Activated T-cell treated with anti-CD3 and anti-CD28 coated beads for 24 hours (primary cell): ENCODE data around the gene LAMTOR5.
"Not testable (repeated sequence)": the region's sequence is repeated elsewhere in the genome, so short reads cannot be mapped to it uniquely, and the experiment has no call there.

Experiments used
- DNase-seq: peaks from one replicate; pipeline ENCODE4 v3.0.0-alpha.2; 2020; ENCODE audit warnings: low read depth

LAMTOR5 gene

DNA sequence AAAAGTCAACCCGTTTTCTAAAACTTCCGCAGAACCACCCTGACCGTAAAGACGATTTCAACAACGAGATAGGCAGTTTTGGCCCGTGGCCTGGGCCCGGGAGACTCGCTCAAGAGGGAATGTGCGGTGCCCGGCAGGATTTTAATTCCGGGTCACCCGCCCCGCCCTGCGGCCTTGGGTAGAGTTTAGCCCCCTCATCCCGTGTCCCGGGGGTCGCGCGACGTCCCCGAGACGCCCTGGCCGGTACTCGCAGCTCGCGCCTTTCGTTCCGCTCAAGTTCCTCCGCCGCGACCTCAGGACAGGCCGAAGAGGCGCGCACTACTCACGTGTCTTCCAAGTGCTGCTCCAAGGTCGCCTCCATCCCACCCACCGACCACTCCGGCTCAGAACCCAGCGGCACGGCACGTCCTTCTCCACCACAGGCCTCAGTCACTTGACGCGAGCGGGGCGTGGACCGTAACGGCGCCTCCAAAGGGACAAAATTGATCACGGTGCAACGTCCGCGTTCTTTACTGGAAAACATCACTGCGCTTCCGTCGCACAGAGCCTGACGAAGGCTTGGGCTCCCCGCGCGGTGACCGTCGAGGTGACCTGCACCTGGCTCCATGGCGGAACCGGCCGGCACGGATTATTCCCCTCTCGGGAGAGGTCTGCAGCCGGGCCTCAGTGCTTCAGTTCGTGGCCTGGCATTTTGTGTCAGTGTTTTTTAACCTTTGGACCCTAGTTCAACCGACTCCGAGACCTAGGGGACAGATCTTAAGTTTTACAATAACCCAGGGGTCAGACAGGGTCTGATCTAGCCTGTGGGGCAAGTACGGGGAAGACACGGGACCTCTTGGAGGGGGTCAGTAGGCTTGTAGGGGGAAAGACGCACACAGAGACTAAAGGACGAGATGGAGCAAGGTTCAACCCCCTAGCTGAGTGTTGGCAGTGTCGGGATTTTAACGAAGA, at the start of gene LAMTOR5:
LAMTOR5 (minus strand) TSS at position 435 of the 951 bp plus-strand sequence; CDS start at position 361, 74 bp downstream.
- DNase-seq: peak; percentile 93

DNA sequence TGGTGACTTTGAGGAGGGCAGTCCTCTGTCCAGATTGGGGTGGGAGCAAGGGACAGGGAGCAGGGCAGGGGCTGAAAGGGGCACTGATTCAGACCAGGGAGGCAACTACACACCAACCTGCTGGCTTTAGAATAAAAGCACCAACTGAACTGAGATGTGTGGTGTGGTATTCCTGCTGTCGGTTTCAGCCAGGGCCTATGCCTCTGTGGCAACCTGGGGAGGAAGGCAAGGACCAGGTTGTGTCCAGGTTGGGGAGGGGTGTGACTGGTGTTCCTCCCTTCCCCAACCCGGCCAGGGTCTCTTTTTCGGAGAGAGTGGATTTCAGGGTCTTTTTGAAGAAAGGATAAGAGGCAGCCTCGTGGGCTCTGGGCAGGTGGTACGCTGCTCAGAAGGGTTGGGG, 49.7 kb upstream of the LAMTOR5 start:
- no peak for DNase-seq

DNA sequence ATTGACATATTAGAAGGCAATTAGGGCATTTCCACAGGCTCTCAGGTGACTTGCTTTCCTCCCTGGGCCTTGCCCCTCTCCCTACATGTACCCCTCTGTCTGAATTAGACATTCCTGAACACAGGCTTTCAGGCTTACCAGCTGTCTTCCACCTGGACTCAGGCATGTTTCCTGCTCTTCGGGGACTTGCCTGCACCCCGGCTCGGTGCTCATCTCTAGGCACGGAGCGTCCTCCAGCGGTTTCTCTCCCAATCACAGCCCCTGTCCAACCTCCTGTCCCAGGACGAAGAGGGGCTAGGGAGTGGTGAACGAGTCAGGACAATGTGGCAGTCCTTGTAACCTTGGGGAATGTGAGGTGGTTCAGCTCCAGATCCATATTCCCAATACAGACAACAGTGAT, 47.7 kb upstream of the LAMTOR5 start:
- DNase-seq: no peak

DNA sequence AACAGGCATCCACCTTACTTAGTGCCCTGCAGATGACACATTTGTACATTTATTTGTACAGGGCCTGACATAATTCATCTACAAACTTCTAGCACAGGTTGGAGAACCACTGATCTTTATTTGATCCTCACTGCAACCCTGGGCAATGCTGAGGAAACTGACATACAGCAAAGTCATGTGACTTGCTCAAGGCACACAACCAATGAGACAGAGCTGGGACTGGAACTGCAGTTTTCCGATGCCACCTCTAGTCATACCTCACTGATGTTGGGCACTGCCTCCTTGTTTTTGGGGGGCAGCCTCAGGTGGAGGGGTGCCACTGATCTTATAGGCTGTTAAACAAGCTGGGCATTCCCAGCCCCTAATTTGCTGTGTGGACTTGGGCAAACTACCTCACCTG, 46.8 kb upstream of the LAMTOR5 start:
- DNase-seq: no peak

DNA sequence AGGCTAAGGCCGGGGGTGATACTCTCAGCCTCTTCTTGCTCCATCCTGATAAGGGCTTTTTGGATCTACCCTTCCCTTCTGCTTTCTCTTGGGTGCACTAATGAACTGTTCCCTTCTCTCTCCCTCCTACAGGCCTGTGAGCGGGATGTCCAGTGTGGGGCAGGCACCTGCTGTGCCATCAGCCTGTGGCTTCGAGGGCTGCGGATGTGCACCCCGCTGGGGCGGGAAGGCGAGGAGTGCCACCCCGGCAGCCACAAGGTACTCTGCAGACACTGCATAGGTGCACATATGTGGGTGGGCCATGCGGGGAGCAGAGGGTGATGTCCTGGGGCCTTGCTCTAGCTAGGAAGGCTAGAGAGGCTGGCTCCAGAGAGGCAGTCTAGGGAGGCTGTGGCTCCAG, 46.3 kb upstream of the LAMTOR5 start:
- DNase-seq: no peak

DNA sequence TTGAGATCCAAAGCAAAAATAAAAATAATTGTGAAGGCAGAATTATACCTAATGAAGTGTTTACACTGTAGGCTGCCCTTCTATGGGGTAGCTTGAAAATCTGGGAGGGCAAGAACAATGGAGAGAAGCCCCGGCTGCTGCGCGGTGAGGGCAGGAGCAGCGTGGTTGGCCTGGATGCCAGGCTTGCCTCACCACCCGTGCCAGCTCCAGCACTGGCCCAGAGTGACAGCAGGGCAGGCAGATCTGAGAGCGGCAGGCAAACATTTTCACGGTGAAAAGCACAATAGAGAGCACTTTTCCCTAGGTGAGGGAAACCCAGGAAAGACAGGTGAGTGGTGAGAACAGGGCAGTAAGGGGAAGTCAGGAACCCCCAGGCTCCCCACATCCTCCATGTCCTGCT, 44.8 kb upstream of the LAMTOR5 start:
- DNase-seq: no peak

DNA sequence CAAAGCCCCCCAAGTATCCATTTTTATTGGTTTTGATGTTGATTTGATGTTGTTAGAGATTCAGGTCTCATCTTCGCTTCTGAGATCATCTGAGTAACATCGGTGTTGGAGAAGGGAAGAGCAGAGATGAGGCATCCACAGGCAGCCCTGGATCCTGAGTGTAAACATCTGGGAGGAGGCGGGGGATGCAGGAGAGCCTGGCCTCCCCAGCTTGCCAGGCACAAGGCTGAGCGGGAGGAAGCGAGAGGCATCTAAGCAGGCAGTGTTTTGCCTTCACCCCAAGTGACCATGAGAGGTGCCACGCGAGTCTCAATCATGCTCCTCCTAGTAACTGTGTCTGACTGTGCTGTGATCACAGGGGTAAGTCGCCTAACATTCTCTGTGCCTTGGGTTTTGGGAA, 43.4 kb upstream of the LAMTOR5 start, which contains the start of gene PROK1:
PROK1 (plus strand) TSS at position 221 of the 400 bp plus-strand sequence; CDS start at position 289, 68 bp downstream.
- DNase-seq: no peak

DNA sequence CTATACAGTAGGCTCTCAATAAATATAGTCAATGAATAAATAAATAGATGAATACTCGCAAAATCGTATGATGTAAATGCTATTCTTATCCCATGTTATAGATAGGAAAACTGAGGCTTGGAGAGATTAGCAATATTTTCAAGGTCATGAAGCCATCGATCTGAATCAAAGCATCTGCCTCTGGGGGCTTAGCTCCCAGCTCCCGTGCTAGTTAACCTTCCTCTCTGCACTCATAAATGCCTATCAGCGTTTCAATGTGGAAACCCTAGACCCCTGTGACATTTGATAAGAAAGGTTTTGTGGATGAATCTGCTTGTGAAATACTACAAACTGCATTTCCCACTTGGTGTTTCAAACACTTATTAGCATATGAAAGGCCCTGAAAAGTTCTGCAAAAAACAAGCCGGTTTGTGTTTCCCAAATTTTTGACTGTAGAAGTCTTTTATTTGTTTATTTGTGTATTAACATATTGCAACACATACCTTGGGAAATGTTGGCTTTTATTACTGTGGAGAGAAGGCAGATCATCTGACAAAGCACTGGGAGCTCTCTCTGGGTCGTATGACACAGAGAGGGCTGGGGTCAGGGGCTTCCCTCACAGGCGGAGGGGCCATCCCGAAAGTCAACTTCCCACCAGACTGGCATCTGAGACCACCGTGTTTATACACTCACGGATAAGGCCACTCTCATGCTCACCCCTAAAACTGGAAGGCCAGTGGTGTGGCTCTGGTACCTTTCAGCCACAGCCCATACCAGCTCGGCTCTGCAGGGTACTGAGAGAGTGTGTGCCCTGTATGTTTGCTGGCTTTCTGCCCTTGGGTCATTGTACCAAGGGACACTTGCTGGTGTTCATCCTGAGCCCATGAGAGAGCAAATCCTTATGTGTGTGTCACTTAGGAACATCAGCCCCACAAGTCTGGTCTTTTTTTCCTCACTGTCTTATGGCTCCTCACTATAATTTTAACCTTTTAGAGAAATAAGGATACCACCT, 42.5 kb upstream of the LAMTOR5 start:
- DNase-seq: no peak

DNA sequence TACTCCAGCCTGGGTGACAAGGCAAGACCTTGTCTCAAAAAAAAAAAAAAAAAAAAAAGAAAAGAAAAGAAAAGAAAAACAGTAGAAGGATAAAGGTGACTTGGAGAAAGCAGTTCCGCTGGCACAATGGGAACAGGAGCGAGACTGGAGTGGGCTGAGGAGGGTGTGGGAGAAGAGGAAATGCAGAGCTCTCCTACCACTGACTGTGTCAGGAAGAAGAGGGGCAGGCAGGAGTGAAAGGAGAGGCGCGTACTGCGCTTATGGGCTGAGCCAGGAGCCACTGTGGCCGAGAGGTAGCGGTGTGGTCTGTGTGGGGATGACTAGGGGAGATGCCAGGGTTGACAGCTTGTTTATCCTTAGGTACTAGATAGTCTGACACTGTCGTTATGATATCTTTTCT, 37.1 kb upstream of the LAMTOR5 start:
- no peak for DNase-seq

DNA sequence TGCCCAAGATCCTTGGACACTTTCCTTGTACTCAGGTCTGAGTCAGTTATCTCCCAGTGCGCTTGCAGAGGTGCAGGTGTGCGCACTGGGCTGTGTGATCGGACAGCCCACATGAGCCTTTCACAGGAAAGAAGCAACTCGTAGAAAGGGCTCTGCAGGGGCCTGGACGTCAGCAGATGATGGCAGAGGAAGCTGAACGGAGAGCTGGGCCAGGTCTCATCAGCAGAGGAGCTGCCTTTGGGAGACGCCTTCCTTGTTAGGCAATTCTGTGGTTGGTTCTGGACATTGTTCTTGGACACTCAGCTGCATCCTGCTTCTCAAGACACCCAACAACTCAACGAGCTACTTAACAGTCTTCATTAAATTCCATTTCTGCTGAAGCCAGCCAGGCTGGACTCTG, 36.0 kb upstream of the LAMTOR5 start:
- no peak for DNase-seq

DNA sequence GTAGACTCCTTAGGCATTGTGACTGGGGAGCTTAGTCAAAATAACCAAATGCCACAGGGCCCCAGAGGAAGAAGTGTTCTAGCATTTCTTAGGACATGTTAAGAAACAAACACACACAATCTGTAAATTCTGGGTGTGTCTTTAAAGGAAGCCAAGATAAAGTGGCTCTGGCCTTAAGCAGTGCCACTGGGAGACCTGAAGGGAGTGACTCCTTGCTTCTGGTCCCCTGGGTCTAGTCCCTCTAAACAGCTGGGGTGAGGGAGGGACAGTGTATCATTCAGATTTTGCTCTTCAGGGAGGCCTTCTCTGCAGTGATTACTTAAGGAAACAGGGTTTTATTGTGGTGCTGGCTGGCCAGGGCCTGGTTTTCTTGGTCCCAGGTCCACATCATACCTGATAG, 34.4 kb upstream of the LAMTOR5 start:
- no peak for DNase-seq

DNA sequence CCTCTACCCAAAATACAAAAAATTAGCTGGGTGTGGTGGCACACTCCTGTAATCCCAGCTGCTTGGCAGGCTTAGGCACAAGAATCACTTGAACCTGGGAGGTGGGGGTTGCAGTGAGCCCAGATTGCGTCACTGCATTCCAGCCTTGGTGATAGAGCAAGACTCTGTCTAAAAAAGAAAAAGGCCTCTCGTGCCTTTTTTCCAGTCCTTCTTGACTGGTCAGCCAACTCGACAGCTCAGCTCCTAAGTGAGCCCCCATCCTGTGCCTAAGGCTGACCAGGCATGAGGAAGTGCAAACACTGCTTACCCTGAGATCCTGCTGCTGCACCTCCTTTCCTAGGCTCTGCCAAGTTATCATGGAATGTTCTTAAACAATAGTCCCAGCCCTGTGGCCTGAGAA, 33.4 kb upstream of the LAMTOR5 start:
- no peak for DNase-seq

DNA sequence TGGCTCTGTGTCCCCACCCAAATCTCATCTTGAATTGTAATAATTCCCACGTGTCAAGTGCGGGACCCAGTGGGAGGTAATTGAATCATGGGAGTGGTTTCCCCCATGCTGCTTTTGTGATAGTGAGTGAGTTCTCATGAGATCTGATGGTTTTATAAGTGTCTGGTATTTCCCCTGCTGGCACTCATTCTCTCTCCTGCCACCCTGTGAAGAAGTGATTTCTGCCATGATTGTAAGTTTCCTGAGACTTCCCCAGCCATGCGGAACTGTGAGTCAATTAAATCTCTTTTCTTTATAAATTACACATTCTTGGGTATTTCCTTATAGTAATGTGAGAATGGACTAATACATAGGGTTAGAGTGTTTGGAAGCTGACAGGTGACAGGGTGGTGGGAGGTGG, 32.4 kb upstream of the LAMTOR5 start:
- DNase-seq: not testable (repeated sequence)

DNA sequence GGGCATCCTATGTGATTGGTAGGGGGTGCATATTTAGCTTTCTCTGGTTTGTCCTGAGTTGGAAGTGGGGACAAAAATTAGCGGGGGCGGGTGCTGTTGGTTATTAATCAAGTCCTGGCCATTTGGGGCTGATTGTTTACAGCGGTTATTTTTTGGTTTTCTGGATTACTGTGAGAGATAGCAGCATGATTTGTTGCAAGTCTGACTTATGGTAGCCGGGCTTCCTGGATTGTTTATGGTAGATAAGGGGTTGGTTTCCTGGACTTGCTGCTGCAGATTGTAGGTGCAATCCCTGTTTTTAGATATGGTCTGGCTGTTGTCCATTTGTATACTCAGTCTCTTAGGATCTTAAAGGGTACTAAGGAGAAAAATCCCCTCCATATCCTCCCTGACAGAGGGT, 31.4 kb upstream of the LAMTOR5 start:
- DNase-seq: no peak

DNA sequence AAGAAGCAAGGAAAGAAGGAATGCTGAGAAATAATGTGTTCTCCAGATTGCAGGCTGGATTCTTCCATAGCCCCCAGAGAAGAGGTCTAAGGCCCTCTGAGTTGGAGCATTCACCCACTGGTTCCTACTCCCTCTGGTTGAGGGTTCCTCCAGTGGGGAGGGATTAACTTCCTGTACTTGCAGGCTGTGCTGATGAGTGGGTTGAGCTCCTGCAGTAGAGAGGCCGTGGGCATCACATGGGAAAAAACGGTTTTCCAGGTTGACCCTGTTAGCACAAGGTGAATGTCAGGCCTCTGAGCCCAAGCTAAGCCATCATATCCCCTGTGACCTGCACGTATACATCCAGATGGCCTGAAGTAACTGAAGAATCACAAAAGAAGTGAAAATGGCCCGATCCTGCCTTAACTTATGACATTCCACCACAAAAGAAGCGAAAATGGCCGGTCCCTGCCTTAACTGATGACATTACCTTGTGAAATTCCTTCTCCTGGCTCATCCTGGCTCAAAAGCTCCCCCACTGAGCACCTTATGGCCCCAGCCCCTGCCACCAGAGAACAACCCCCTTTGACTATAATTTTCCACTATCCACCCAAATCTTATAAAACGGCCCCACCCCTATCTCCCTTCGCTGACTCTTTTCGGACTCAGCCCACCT, 30.3 kb upstream of the LAMTOR5 start:
- DNase-seq: not testable (repeated sequence)

DNA sequence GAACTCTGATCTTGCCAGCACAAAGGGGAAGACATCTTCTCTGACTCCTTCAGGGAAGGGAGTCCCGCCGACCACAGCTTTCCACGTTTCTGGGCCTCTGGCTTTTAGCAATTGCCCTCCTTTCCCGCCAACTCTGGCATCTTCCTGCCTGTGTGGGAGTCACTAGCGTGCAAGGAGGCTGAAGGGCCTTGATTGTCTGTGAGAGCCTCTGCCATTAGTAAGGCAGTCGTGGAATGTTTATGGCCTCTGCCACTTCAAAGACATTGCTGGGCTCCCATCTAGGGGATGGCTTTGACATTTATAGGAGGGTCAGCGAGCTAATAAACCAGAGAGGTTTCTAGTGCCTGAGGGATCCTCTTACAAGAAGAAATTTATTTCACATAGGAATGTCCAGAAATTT, 29.1 kb upstream of the LAMTOR5 start:
- DNase-seq: no peak

DNA sequence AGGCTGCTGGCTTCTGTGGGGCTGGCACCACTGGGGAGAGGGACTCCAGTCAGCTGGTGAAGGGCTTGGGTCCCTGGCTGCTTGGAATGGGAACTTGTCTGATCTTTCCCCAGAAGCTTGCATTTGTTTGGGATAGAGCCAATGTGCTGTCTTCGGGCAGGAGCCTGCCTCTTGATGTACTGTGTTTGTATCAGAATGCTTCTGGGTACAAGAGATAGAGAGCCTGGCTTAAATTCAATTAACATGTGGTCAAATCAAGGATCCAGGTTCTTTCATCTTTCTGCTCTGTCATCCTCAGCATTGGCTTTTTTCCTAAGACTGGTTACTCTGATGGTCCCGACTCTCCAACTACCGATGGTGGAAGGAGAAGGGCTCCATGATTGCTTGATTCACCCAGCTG, 27.5 kb upstream of the LAMTOR5 start:
- DNase-seq: no peak

DNA sequence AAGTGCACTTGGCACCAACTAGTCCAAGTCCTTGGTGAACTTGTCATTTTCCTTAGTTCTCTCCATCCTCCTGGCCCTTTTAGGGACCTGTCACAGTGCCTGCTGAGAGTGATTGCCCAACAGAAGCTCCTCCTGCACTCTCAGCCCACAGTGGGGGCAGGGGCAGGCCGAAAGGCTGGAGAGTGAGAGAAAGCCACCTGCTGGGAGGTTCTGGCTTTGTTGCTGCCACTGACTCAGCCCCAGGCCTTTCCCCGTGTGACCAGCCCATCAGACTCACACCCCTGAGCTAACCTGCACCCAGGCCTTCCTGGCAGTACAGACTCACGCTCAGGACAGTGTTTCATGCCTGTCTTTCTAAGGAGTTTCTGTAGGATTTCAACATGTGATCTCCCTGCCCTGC, 26.3 kb upstream of the LAMTOR5 start:
- no peak for DNase-seq

DNA sequence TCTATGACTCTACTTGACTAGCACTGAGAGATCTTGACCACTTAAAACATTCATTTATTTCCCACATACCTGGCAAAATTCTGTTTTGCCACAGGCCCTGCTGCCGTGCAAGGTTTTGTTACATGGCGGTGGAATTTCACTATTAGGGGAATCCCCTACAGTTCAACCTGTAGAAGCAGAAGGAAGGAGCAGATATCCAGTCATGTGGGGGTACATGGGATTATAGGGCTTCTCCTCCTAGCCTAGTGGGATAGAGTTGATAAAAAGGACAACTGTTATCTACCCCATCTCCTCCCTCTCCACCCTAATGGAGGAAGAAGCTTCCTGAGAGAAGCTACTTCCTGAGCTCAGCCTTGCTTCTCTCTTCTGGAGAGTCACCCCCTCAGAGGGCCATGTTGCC, 25.7 kb upstream of the LAMTOR5 start:
- DNase-seq: no peak

DNA sequence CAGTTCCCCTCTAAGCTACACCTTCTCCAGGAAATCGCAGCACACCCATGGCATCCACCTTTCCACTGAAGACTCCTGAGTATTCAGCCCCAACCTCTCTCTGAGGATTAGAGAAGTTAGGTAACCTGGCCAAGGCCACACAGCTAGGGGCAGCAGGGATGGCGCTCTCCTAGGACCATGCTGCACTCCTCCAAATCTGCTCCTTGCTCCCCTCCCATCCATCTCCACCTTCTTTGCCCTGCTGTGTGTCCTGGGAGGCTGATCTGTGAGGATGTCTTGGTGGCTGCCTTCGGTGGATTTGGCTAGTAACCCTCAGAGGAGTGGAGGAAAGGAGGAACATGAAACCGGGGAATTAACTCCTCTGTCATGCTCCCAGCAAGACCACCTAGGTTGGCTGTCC, 23.4 kb upstream of the LAMTOR5 start:
- DNase-seq: no peak

DNA sequence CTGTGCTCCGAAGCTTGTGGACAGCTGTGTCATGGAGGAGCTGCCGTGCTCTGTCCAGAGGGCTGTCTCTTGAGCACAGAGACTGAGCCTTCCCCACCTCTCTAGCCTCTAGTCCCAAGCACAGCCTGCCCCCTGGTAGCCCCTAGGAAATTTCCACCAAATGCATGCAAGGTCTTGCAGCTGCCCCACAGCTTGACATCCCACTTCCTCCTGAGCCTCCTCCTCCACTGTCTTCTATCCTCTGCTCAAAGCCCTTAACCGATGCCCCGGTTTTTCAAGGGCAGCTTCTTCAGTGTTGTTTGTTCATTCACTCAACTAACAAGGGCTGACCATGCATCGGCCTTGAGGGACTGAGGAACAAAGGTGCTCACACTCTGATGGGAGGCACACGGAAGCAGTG, 22.9 kb upstream of the LAMTOR5 start:
- no peak for DNase-seq

DNA sequence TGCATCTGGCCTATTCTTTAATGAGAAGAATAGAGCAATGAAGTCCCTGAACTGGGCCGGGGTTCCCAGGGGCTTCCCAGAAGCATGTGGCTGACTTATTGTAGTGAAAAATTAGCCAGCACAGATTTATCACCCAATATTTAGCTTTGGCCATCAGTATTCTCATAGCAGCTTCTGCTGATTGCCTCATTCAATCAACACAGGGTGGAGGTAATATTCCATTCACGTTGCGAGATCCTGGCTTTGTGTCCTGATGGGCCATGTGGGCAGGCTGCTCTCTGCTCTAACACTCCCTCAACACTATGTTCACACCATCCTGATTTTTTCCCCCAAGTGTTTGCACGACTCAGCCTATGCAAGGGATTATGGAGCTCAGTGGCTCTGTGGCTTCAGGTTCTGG, 21.5 kb upstream of the LAMTOR5 start:
- no peak for DNase-seq
